HepG2 (cell line): ENCODE measurements around the gene CKB. TPM values are rescaled to one million over a fixed set of nuclear protein-coding genes. Genes with fewer than 3 reads are reported as not detected.
A peak's percentile ranks its signal among the peaks of the same experiment; 100 is the strongest.

Experiments used
- ATAC-seq: fragments of 200-7000 bp; cut with Tn5 transposase; 3 replicates; pipeline ENCODE4 v1.9.1; 2020; ENCODE audit warnings: mild to moderate bottlenecking, moderate library complexity
- BruUV-seq: library from RNA; stranded (reverse); fragments of 400-500 nt; replicated peaks from 2 replicates; lab custom pipeline; 2021; lab: Mats Ljungman, UMichigan
- CTCF ChIA-PET: fragments of 300-600 bp; formaldehyde crosslinking; extraction: SDS; loops from one replicate; lab custom pipeline; 2021; ENCODE audit warnings: low total read pairs, inconsistent platforms, low intra/inter-chr PET ratio; lab: Yijun Ruan, JAX
- POLR2A ChIA-PET: fragments of 350-600 bp; sonication (Branson Sonifier 250); formaldehyde crosslinking; loops from one replicate; lab custom pipeline; 2020; ENCODE audit warnings: antibody characterized with exemption, inconsistent platforms; lab: Yijun Ruan, JAX
- DNase-seq: peaks from one replicate; pipeline ENCODE4 v3.0.0-alpha.2; 2015; ENCODE audit warnings: low spot score
- FAIRE-seq: peaks from 3 replicates; lab custom pipeline; 2011; peaks lifted over from hg19 to GRCh38; lab: Jason Lieb, UNC
- H2AFZ ChIP-seq: one replicate; pipeline ENCODE4 v1.6.1; 2011; ENCODE audit warnings: low read length, inconsistent platforms
- H3K27ac ChIP-seq: fragments of 300-600 bp; 3 replicates; pipeline ENCODE4 v1.8.0; 2011; ENCODE audit warnings: mixed run types, mild to moderate bottlenecking, mixed read lengths, low read length, inconsistent platforms; ENCODE audit not compliant: insufficient read depth; ENCODE audit errors: extremely low read length
- H3K27me3 ChIP-seq, 2 experiments: fragments of 200-600 bp in 1 of 2; 2 replicates in 1 of 2; 3 replicates in 1 of 2; pipeline versions ENCODE4 v1.6.0 to v1.8.0; 2011; ENCODE audit warnings: low read length in 2 of 2, mild to moderate bottlenecking in 2 of 2, moderate library complexity in 2 of 2, inconsistent platforms in 1 of 2; ENCODE audit not compliant: insufficient read depth in 2 of 2, control insufficient read depth in 1 of 2
- H3K36me3 ChIP-seq, 2 experiments: fragments of 200-600 bp in 1 of 2; replicated peaks in 1 of 2; 2 replicates in 1 of 2; 3 replicates in 1 of 2; pipeline versions ENCODE4 v1.5.1 to v1.8.0; 2011; ENCODE audit warnings: low read length in 2 of 2, inconsistent platforms in 1 of 2; ENCODE audit not compliant: insufficient read depth in 2 of 2, control insufficient read depth in 1 of 2
- H3K4me1 ChIP-seq: 2 replicates; pipeline ENCODE4 v1.5.1; 2012; ENCODE audit warnings: low read length, inconsistent platforms; ENCODE audit not compliant: insufficient read depth
- H3K4me2 ChIP-seq: 2 replicates; pipeline ENCODE4 v1.6.0; 2011; ENCODE audit warnings: low read depth, low read length, inconsistent platforms
- H3K4me3 ChIP-seq, 3 experiments: fragments of 200-600 bp in 1 of 3; sonication (generic), shearing (Covaris generic) in 1 of 3; replicated peaks in 1 of 3; 2 replicates each; pipeline ENCODE4 v1.5.1; 2011 to 2016; ENCODE audit warnings: low read length in 3 of 3, inconsistent platforms in 2 of 3, low read depth in 2 of 3, mild to moderate bottlenecking in 2 of 3, control low read depth in 1 of 3, mixed read lengths in 1 of 3; ENCODE audit not compliant: insufficient read depth in 1 of 3
- H3K79me2 ChIP-seq: one replicate; pipeline ENCODE4 v1.6.1; 2011; ENCODE audit warnings: low read length, inconsistent platforms; ENCODE audit not compliant: insufficient read depth
- H3K9ac ChIP-seq: 2 replicates; pipeline ENCODE4 v1.6.0; 2011; ENCODE audit warnings: mild to moderate bottlenecking, low read depth, low read length, inconsistent platforms; ENCODE audit not compliant: insufficient read depth
- H3K9me3 ChIP-seq: 2 replicates; pipeline ENCODE4 v1.5.1; 2012; ENCODE audit warnings: mild to moderate bottlenecking, low read length
- H4K20me1 ChIP-seq: 2 replicates; pipeline ENCODE4 v1.6.0; 2011; ENCODE audit warnings: inconsistent platforms, mild to moderate bottlenecking, low read length, moderate library complexity; ENCODE audit not compliant: insufficient read depth
- AGO2 ChIP-seq: fragments of 200-400 bp; formaldehyde crosslinking; optimal IDR thresholded peaks from 2 replicates; pipeline ENCODE3; 2017; ENCODE audit warnings: mild to moderate bottlenecking, low read depth, low read length, moderate library complexity
- GPBP1L1 ChIP-seq: sonication (generic); formaldehyde crosslinking; IDR thresholded peaks from 2 replicates; pipeline ENCODE4 v1.5.0; 2020; ENCODE audit warnings: mild to moderate bottlenecking, missing genetic modification reagents
- LRRFIP1 ChIP-seq: sonication (generic); formaldehyde crosslinking; conservative IDR thresholded peaks from 2 replicates; pipeline ENCODE4 v1.4.0; 2020; ENCODE audit warnings: missing genetic modification reagents
- RBM39 ChIP-seq: fragments of 200-400 bp; formaldehyde crosslinking; IDR thresholded peaks from one replicate; pipeline ENCODE4 v1.6.1; 2018; ENCODE audit warnings: antibody characterized with exemption, mild to moderate bottlenecking, low read depth, low read length; ENCODE audit not compliant: poor library complexity, severe bottlenecking
- ZFY ChIP-seq: sonication (generic); formaldehyde crosslinking; IDR thresholded peaks from 2 replicates; pipeline ENCODE4 v1.4.0; 2020; ENCODE audit warnings: missing genetic modification reagents
- ZGPAT ChIP-seq: IDR thresholded peaks from 2 replicates; pipeline ENCODE4 v1.6.1; 2016; ENCODE audit warnings: mild to moderate bottlenecking
- ZNF614 ChIP-seq: IDR thresholded peaks from 2 replicates; pipeline ENCODE4 v1.6.1; 2018; ENCODE audit warnings: missing biosample characterization, missing genetic modification reagents, inconsistent platforms, borderline replicate concordance
- WGBS: methylation state at CpG from one replicate; pipeline ENCODE4 v1.1.6; 2017; ENCODE audit warnings: low lambda C conversion rate; 5-methylcytosine and 5-hydroxymethylcytosine counted together
- in situ Hi-C: cut with HindIII; loops from 2 replicates; pipeline ENCODE4 v1.10.0; 2017; ENCODE audit warnings: low pct_unique_long_range_greater_than_20kb; ENCODE audit not compliant: extremely low pct_ligation_motif_present
- intact Hi-C: fragments of 100-400 bp; cut with micrococcal nuclease; formaldehyde crosslinking; loops from one replicate; pipeline ENCODE4 v1.10.0; 2022; ENCODE audit not compliant: unreplicated experiment
- polyA plus RNA-seq, 8 experiments: library from polyadenylated mRNA; depleted of rRNA in 3 of 8; stranded (reverse) in 7 of 8; unstranded in 1 of 8; fragments of >200 nt; fragmentation: Illumina TruSeq in 4 of 8; extraction: Trizol in 4 of 8; gene quantifications; 2 replicates each; pipeline versions ENCODE4 v1.2.1 to v1.2.3, GENCODE V29; 2011 to 2016; ENCODE audit warnings: low read depth in 4 of 8, missing spikeins in 1 of 8, mixed read lengths in 1 of 8; ENCODE audit not compliant: insufficient read depth in 1 of 8
- total RNA-seq, 5 experiments: library from RNA; depleted of rRNA; stranded (reverse); fragments of >200 nt; fragmentation: Illumina TruSeq; extraction: Trizol; gene quantifications; 2 replicates each; pipeline ENCODE4 v1.2.3, GENCODE V29; 2016; ENCODE audit warnings: low read depth in 1 of 5

Gene CKB
- total and polyA plus RNA-seq, 2 of the 13 experiments (the other 11 are each of a cell fraction or from before 2014, with no cell fraction given): 82.3 to 217 TPM

- Histone ChIP-seq H3K4me3 (no peak overlapping the region), H3K27me3 (peaks cover 2 to 14% of the 10 kb centered on the region in 2 experiments; a peak in 2 of 5 replicates), H4K20me1 (no peaks in the 10 kb centered on the region), H3K9me3 (no peaks in the 10 kb centered on the region), H3K4me2 (no peak overlapping the region), H3K9ac (no peak overlapping the region), H3K36me3 (no peaks in the 10 kb centered on the region), H3K27ac (no peak overlapping the region), H3K4me1 (peaks cover 49% of the 10 kb centered on the region), H2AFZ (no peak overlapping the region), H3K79me2 (no peaks in the 10 kb centered on the region)
- BruUV-seq: no TSS peak
- CTCF ChIA-PET: interaction anchor here (2.4 to 2.8 kb wide), 2 partner anchors 27 to 45 kb away, joined by 31 to 38 read pairs; no protein-coding TSS in a partner anchor
- in situ Hi-C loops (loop anchor here (5.0 kb wide), 1 partner anchor 43 kb away; no protein-coding TSS in a partner anchor), intact Hi-C loops (no loop called here)
- FAIRE-seq (no peak), DNase-seq (no peak), ATAC-seq (no peak)
- TF ChIP-seq GPBP1L1 (no peak), ZNF614 (CRISPR knock-in tag) (no peak), ZGPAT (CRISPR knock-in tag) (no peak), RBM39 (no peak), AGO2 (peak; percentile 33), LRRFIP1 (no peak), ZFY (no peak)
- POLR2A ChIA-PET: interaction anchor here (1.3 kb wide), 1 partner anchor 17 kb away, joined by 4 read pairs; no protein-coding TSS in a partner anchor
- WGBS: 64% methylated on average over 9 of the region's 29 CpGs
These were observed 22.7 kb upstream of the CKB start for GRCh38 chr14:103545219-103545914.
